T-helper 22 cell (primary cell): ENCODE data around the gene TFAP2B.

Experiments used
- DNase-seq: peaks from one replicate; pipeline ENCODE4 v3.0.0-alpha.2; 2020; ENCODE audit warnings: low read depth

TFAP2B gene

DNA sequence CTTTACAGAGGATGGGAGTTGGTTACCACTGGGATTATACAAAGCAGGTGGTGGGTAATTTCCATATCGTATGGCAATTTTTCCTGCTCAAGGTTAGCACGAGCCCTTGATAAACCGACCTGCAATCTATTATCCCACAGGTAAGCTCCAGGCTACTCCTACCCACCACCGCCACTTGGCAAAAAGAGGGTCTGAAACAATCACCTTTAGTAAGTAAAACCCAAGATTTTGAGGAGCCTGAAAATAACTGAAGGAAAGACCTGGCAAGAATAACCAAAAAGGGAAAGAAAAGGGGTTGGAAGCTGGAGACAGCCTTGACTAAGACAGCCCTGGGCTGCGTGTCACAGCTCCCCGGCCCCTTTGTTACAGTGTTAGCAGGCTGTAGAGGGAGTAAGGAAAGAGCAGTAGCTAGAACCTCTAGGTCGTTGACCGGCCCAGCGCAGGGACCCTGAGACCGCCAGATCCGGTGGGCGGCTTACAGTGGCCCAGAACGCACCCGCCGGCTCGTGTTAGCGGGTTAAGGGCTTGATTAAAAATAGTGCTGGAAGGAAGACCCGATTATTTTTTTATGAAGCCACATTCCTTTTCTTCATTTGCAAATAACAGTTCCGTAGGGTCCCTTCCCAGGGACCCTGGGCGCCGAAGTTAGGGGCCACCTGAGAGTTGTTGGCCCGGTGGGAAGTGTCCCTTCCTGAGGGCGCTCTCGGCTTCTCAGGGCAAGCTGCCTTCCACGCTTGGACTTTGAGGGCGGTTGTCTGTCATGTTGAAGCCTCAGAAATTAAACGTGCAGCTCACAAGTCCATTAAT is 30.5 kb downstream of the TFAP2B start:
- DNase-seq: no peak

DNA sequence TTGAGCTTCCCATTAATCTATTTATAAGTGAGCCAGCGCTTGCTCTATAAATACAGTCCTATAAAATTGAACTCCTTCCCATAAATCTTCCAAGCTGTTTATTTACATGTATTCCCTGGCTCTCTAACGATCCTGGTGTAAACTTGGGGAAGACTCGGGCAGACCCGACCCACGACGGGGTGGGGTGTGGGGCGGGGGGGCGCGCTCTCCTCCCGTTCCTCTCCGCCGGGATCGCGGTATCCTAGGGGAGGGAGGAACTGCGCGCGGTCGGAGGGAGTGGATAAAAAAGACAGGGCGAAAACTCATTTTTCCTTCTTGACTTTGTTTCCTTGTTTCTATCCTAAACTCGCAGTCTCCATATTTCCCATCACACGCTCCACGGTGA is 31.1 kb downstream of the TFAP2B start:
- no peak for DNase-seq

DNA sequence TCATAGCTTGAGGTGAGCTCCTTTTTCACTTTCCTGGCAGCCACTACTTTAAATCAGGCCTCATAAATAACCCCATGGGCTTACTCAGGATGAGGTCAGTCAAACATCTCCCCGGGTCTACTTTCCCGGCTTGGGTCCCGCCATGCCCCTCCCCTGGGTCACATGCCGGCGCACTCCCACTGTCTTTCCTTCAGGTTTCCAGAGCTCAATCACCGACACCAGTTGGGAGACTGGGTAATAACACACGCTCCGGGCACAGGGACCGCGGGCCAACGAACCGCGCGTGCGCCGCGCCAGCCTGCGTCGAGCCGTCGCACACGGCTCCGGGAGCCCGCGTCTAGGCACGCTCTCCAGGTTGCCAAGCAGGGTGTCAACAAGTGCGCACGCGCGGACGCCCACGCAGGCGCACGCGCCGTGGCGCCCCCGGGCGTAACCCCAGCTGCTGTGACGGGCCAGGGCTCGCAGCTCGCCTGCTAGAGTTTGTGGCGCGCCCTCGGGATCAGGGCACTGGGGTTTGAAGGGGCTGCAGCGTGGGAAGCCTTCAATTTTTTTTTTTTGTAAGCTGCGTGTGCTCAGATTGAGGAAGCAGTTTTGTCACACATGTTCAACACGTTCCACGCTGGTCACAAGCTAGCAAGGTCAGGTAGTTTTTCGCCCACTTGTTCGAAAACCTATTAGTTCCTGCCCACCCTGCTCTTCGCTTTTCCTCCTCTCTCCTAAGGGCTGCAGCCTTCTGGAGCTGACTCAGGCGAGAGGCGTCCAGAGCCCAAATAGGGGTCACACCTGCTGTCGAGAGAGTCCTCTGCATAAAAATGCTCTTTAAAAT is 31.8 kb downstream of the TFAP2B start:
- no peak for DNase-seq

DNA sequence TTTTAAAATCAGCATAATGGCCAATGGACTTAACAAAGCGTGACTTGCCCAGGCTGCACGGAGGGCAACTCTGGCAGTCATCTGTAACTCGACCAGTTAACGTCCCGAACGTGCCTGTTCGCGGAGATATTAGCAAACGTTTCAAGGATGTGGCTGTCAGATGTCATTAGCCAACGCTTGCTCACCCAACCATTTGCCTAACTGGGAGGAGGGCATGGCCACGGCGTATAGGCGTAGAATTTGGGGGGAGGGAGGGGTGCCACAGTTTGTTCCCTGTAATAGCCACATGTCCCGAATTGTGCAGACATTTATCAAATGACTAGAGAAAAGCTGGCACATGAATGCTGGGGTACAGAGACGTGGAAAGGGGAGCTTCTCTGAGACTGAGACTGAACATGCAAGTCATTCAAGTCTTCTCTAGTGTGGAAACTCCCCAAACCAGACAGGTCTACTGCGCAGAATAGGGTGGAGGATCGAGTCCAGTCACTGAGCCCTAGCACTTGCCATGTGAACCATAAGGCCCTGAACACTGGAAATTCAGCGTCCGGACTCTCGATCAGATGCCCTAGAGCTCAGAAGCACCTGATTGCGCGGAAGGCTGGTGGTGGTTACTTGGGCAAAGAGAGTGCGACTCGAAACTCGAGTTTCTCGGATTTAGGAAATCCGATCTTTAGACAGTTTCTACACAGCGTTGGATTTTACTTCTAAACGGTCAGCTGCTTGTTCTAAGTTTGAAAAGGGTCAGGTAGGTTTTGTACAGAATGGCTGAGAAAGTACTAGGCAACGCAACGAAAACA is 32.6 kb downstream of the TFAP2B start:
- no peak for DNase-seq

DNA sequence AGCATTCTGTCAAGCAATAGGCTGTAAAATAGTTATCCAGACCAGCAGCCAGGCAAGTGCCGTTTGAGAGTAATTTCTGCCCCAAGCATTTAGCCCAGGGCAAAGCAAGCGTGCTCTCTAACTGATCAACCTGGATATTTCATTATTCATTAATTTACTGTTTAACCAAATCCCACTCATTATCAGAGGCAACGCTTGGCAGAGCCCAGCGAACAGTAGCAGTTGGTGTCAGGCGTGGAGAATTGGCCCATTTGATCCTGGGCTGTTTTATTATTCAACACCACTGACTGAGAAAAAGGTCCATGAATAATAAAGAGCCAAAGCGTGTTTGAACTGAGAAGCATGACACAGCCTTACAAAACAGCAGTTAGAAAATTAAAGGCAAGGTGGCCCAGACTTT is 35.3 kb downstream of the TFAP2B start:
- DNase-seq: no peak

DNA sequence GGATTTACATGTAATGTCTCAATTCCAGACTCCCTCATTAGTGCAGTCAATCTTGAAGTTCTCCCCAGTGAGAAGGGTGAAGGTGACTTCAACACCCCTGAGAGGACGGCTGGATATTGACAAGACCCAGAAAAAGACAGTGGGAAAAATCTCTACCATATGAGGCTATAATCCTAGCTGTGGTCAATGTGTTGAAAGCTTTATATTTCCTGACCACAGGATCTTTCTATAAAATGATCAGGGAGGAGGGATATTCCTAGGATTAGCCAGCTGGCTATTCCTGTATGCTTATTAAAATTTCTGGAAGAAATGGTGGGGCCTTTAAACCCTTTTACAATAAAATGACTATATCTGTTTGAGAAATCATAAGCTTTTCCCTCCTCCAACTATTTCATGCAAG is 43.0 kb downstream of the TFAP2B start:
- DNase-seq: no peak

DNA sequence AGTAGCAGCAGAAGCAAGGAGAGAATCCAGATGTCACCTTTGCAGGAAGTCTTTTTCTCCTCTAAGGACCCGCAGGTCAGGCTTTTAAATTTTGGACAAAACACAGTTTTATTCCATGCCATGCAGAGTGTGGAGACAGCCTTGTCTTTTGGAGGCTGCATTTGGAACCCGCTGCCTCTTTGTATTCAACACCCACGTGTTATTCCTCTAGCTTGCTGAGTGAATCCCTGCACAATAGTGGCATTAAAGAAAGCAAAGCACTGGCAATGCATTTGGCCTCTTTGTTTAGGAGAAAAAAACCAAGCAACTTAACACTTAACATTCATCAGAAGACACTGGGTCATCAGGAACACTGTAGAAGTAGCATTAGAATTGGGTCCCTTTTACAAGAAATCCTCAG is 43.5 kb downstream of the TFAP2B start:
- no peak for DNase-seq

DNA sequence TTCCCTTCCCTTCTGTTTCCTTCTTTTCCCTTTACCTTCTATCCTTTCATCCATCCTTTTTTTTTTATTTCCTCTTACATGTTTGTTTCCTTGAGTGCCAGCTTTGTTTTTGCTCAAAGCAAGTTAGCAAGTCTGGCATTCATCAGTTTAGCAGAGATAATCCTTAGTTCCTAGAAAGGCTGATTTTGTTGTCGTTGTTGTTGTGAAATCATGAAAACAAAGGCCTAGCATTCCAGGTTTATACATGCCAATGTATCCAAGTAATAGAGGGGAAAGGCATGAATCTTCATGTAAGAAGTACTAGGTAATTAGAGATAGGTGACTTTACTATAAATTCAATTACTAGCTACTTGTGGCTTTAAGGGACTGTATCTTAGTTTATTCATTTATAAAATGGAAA is 45.9 kb downstream of the TFAP2B start:
- DNase-seq: no peak

DNA sequence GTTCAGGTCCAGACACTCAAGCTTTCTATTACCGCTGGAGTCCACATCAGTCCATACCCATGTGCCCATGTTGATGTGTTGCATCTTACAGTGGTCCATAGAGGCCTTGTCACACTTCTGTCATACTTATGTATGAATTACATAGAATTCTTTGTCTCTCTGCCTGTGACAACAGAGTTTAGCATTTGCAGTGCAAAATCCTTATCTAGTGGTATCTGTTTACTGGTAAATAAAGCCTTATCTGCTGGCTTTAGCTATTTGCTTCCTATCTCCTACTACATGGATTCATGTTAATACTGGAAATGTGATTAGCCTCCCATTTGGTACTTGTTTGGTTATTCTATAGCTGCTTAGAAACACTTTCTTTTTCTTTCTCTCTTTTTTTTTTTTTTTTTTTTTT is 49.8 kb downstream of the TFAP2B start:
- DNase-seq: no peak

DNA sequence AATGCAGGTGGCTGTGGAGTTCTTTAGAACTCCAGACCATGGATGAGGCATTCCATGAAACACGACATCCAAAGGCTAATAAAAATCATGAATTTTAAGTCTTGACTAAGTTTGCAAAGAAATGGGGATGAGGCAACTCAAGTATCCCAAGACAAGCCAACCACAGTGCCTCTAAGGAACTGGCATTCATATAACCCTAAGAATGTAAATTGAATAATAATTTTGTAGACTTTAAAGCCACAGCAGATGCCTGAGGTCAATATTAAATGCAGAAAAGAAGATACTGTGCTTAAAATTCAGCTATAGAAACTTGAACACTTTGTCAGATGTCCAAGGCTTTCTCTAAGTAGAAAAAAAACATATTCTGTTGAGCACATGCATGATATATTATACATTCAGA is 54.5 kb downstream of the TFAP2B start:
- DNase-seq: no peak

DNA sequence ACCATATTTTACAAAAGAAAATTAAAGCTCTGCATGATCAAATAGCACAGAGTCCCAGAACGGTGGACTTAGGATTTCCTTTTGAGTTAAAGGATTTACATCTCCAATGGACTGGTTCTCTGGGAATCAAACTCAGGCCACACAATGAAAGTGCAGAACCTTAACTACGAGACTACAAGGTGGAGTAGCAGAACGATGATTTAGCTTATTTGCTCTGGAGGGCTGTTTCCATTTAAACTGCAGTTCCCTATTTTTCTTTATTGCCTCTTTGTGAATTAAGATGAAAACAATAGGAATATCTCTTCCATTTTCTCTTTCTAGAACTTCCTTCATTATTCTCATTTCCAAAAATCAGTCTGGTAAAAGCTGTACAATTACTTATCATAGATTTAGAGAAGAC is 65.7 kb downstream of the TFAP2B start:
- DNase-seq: no peak

DNA sequence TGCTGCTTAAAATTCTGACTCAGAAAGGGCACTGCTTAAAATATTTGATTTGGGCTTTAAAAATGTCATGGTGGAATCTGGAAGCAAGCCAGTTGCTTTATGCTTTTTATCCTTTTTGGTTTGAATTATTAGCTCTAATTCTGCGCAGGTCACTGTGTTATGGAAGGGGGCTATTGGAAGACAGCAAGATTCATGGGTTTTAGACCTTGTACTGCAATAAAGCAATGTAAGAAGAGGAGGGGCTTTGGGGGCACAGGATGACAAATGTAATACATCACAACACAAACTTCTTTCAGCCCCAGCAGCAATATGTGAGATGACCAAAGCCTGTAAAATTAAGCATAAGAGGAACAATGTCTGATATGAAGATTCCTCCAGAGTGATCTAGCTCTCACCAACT is 68.4 kb downstream of the TFAP2B start:
- no peak for DNase-seq

DNA sequence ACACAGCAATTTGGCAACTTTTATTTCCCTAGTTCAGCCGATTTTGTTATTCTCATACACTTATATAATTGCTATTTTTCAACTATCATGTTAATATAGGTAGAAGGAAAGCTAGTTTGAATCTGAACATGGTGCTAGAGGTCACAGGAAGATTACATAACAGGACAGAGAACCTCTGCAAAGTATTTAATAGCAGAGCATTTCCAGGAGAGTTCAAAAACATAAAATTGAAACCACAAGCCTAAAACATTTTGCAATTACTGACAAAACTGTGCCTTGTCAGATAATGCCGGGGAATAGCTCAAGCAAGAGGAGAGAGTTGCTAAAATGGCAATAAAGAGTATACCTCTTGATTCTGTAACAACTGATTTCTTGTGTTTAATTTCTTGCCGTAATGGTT is 70.8 kb downstream of the TFAP2B start:
- no peak for DNase-seq

DNA sequence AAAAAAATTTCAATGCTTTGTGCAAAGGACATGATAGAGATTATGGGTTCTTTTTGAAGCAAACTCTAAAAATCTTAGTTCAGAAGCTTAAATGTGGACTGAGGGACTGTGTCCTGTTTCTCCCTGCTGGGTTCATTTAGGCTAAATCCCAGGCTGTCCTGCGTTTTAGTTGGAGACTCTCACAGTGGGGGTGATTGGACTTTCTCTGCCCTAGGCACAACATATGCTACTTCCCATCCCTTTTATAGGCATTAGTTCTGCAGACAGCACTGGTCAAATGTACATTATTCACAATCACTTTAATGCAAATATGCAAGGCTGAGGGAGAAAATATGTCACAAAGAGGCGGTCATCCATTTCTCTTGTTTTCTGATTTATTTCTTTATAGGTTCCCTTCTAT is 71.3 kb downstream of the TFAP2B start:
- DNase-seq: no peak

DNA sequence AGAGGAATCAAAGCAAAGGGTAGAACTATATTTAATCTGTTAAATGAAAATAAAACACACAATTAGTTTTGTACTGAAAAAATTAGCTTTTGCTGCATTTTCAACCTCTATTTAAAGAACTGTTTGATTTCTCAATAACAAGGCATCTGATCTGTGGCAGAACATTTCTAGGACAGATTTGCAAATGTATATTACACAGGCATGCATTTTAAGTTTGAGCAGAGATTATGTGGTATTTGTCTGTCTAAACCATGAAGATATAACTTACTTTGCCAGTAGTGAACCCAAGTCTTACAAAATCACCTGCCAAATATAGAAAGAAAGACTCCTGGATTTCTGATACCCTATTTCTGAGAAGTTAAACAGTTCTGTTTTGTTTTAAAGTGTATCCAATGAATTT is 71.9 kb downstream of the TFAP2B start:
- no peak for DNase-seq

DNA sequence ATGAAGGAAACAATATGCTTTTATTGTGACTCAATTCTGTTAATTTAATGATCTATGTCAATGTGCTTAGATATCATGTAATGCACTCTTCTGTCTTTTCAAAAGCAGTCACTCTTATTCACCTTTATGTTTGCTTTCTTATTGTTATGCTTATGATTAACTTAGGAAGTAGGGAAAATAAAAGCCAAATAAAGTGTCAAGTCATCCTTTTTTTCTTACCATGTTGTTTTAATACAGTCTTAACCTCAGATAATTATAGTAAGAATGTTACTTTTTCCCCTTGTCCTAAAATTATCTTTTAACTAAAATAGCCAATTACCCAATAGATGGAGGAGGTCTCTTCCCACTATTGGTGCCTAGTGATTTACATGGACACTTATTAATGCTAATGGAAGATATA is 72.6 kb downstream of the TFAP2B start:
- no peak for DNase-seq
